Neutrophil (primary cell): ENCODE results near the gene LSM4.

Experiments
- H3K27ac ChIP-seq: fragments of 200-600 bp; sonication (generic); 2 replicates; pipeline ENCODE4 v1.5.1; 2016; ENCODE audit warnings: mild to moderate bottlenecking, moderate library complexity
- H3K27me3 ChIP-seq: fragments of 200-600 bp; sonication (generic); 2 replicates; pipeline ENCODE4 v1.6.0; 2016; ENCODE audit warnings: mild to moderate bottlenecking
- H3K36me3 ChIP-seq: fragments of 200-600 bp; sonication (generic); 2 replicates; pipeline ENCODE4 v1.5.1; 2017
- H3K4me1 ChIP-seq, 2 experiments: fragments of 200-600 bp in 1 of 2; sonication (generic) in 1 of 2; 1 replicate in 1 of 2; 2 replicates in 1 of 2; pipeline versions ENCODE4 v1.5.1 to v1.6.1; 2013 to 2016; ENCODE audit warnings: low read depth in 1 of 2, low read length in 1 of 2, mild to moderate bottlenecking in 1 of 2, moderate library complexity in 1 of 2; ENCODE audit not compliant: control insufficient read depth in 1 of 2, insufficient read depth in 1 of 2
- H3K4me3 ChIP-seq, 2 experiments: fragments of 200-600 bp in 1 of 2; sonication (generic) in 1 of 2; 1 replicate in 1 of 2; 2 replicates in 1 of 2; pipeline ENCODE4 v1.5.1; 2013 to 2016; ENCODE audit warnings: low read depth in 1 of 2, low read length in 1 of 2, mild to moderate bottlenecking in 1 of 2, moderate library complexity in 1 of 2
- H3K9me3 ChIP-seq: fragments of 200-600 bp; sonication (generic); 2 replicates; pipeline ENCODE4 v1.5.1; 2016
- CTCF ChIP-seq: fragments of 200-600 bp; sonication (generic); IDR thresholded peaks from 2 replicates; pipeline ENCODE4 v1.5.1; 2016; ENCODE audit warnings: antibody characterized with exemption

The LSM4 gene

GRCh38 chr19:18262144-18262543 lies 60.7 kb downstream of the LSM4 start:
- Histone ChIP-seq H3K4me1 (no peaks in the 10 kb centered on the region), H3K27me3 (no peaks in the 10 kb centered on the region)
- TF ChIP-seq CTCF: no peak

GRCh38 chr19:18261474-18261873 lies 61.4 kb downstream of the LSM4 start:
- Histone ChIP-seq H3K9me3 (no peaks in the 10 kb centered on the region), H3K4me3 (no peak overlapping the region), H3K36me3 (no peaks in the 10 kb centered on the region), H3K27ac (no peak overlapping the region), H3K4me1 (no peaks in the 10 kb centered on the region), H3K27me3 (no peaks in the 10 kb centered on the region)
- no peak for TF ChIP-seq CTCF

More at GRCh38 chr19:18262144-18262543, 60.7 kb downstream of the LSM4 start:
- Histone ChIP-seq H3K27ac (no peak overlapping the region), H3K9me3 (no peaks in the 10 kb centered on the region), H3K36me3 (peaks cover 2% of the 10 kb centered on the region), H3K4me3 (no peak overlapping the region)

GRCh38 chr19:18259893-18260292 lies 63.0 kb downstream of the LSM4 start:
- Histone ChIP-seq H3K4me1 (no peaks in the 10 kb centered on the region), H3K36me3 (no peaks in the 10 kb centered on the region), H3K4me3 (no peak overlapping the region), H3K9me3 (no peaks in the 10 kb centered on the region), H3K27me3 (peaks cover 9% of the 10 kb centered on the region), H3K27ac (no peak overlapping the region)
- TF ChIP-seq CTCF: no peak

GRCh38 chr19:18257503-18258470 lies 65.1 kb downstream of the LSM4 start:
- Histone ChIP-seq H3K4me3 (no peak overlapping the region), H3K36me3 (no peaks in the 10 kb centered on the region), H3K9me3 (no peaks in the 10 kb centered on the region), H3K27ac (no peak overlapping the region), H3K4me1 (peaks cover 0 to 4% of the 10 kb centered on the region in 2 experiments), H3K27me3 (peaks cover 27% of the 10 kb centered on the region)
- TF ChIP-seq CTCF: no peak
